K562 (cell line): ENCODE measurements around the gene TCEA3. TPM values are rescaled to one million over a fixed set of nuclear protein-coding genes. Genes with fewer than 3 reads are reported as not detected.
A peak's percentile ranks its signal among the peaks of the same experiment; 100 is the strongest.
"Not testable (repeated sequence)": the region's sequence is repeated elsewhere in the genome, so short reads cannot be mapped to it uniquely, and the experiment has no call there.

Experiments
- ATAC-seq: fragments of 200-7000 bp; cut with Tn5 transposase; 3 replicates; pipeline ENCODE4 v1.9.1; 2020; ENCODE audit warnings: moderate library complexity
- BruUV-seq: library from RNA; stranded (reverse); fragments of 400-500 nt; replicated peaks from 2 replicates; lab custom pipeline; 2021; lab: Mats Ljungman, UMichigan
- CTCF ChIA-PET: fragments of 300-600 bp; formaldehyde crosslinking; extraction: SDS; loops from one replicate; lab custom pipeline; 2021; ENCODE audit warnings: low intra/inter-chr PET ratio; lab: Yijun Ruan, JAX
- POLR2A ChIA-PET: fragments of 300-600, 350-650 bp; sonication (Branson Sonifier 250); formaldehyde crosslinking; extraction: SDS; loops from one replicate; lab custom pipeline; 2021; ENCODE audit warnings: antibody characterized with exemption, inconsistent platforms; lab: Yijun Ruan, JAX
- DNase-seq, 4 experiments: peaks; one replicate each; pipeline versions ENCODE4 v3.0.0 to v3.0.0-alpha.2; 2011 to 2018; ENCODE audit warnings: low spot score in 3 of 4, mixed read lengths in 3 of 4; ENCODE audit errors: extremely low read depth in 1 of 4
- FAIRE-seq: peaks from 2 replicates; lab custom pipeline; 2011; peaks lifted over from hg19 to GRCh38; lab: Jason Lieb, UNC
- H2AFZ ChIP-seq: 2 replicates; pipeline ENCODE4 v1.6.0; 2011; ENCODE audit warnings: low read depth, low read length, control low read depth, inconsistent platforms
- H3K27ac ChIP-seq: fragments of 200-600 bp; 3 replicates; pipeline ENCODE4 v1.8.0; 2011; ENCODE audit warnings: low read depth, mild to moderate bottlenecking, control low read depth, inconsistent platforms, low read length, moderate library complexity, mixed read lengths; ENCODE audit errors: extremely low read depth
- H3K27me3 ChIP-seq, 2 experiments: fragments of 300-600 bp in 1 of 2; 2 replicates in 1 of 2; 3 replicates in 1 of 2; pipeline versions ENCODE4 v1.6.0 to v1.8.0; 2011; ENCODE audit warnings: inconsistent platforms in 2 of 2, low read length in 2 of 2, mild to moderate bottlenecking in 1 of 2, mixed read lengths in 1 of 2, moderate library complexity in 1 of 2; ENCODE audit not compliant: control insufficient read depth in 2 of 2, insufficient read depth in 2 of 2
- H3K36me3 ChIP-seq: fragments of 300-600 bp; 3 replicates; pipeline ENCODE4 v1.8.0; 2011; ENCODE audit warnings: mild to moderate bottlenecking, low read length, inconsistent platforms; ENCODE audit not compliant: control insufficient read depth, insufficient read depth
- H3K4me1 ChIP-seq, 2 experiments: fragments of 200-600 bp in 1 of 2; replicated peaks in 1 of 2; 2 replicates in 1 of 2; 3 replicates in 1 of 2; pipeline versions ENCODE4 v1.5.1 to v1.8.0; 2011; ENCODE audit warnings: inconsistent platforms in 2 of 2, low read length in 2 of 2, mild to moderate bottlenecking in 1 of 2, mixed read lengths in 1 of 2, moderate library complexity in 1 of 2; ENCODE audit not compliant: control insufficient read depth in 2 of 2, insufficient read depth in 2 of 2
- H3K4me2 ChIP-seq: 2 replicates; pipeline ENCODE4 v1.6.1; 2011; ENCODE audit warnings: low read length, control low read depth, inconsistent platforms, mixed read lengths; ENCODE audit not compliant: insufficient read depth
- H3K4me3 ChIP-seq: fragments of 200-600 bp; sonication (generic), shearing (Covaris generic); 2 replicates; pipeline ENCODE4 v1.5.1; 2016; ENCODE audit warnings: control low read depth, inconsistent platforms
- H3K79me2 ChIP-seq: fragments of 200-600 bp; 3 replicates; pipeline ENCODE4 v1.8.0; 2011; ENCODE audit warnings: low read length, inconsistent platforms; ENCODE audit not compliant: control insufficient read depth, insufficient read depth
- H3K9ac ChIP-seq, 2 experiments: 2 replicates each; pipeline versions ENCODE4 v1.6.0 to v1.6.1; 2011; ENCODE audit warnings: low read depth in 2 of 2, low read length in 2 of 2, control low read depth in 1 of 2, inconsistent platforms in 1 of 2, mild to moderate bottlenecking in 1 of 2, mixed read lengths in 1 of 2; ENCODE audit not compliant: insufficient read depth in 1 of 2
- H3K9me1 ChIP-seq: one replicate; pipeline ENCODE4 v1.6.0; 2011; ENCODE audit warnings: inconsistent platforms, mild to moderate bottlenecking, low read length, moderate library complexity; ENCODE audit not compliant: control insufficient read depth, insufficient read depth
- H3K9me3 ChIP-seq: replicated peaks from 2 replicates; pipeline ENCODE4 v1.5.1; 2011; ENCODE audit warnings: low read depth, low read length, inconsistent platforms; ENCODE audit not compliant: control insufficient read depth, insufficient read depth
- H4K20me1 ChIP-seq: replicated peaks from 2 replicates; pipeline ENCODE4 v1.6.1; 2011; ENCODE audit warnings: low read length, inconsistent platforms, mixed read lengths; ENCODE audit not compliant: control insufficient read depth, insufficient read depth
- IRF2 ChIP-seq: sonication (generic); formaldehyde crosslinking; IDR thresholded peaks from 2 replicates; pipeline ENCODE4 v1.8.1; 2022; ENCODE audit warnings: mild to moderate bottlenecking, missing genetic modification reagents
- POLR3A ChIP-seq: IDR thresholded peaks from 2 replicates; pipeline ENCODE4 v1.6.1; 2011; ENCODE audit warnings: borderline replicate concordance, mild to moderate bottlenecking, moderate library complexity; ENCODE audit not compliant: insufficient read length, insufficient read depth; ENCODE audit errors: extremely low read depth
- ZFX ChIP-seq: sonication (generic); formaldehyde crosslinking; IDR thresholded peaks from 2 replicates; pipeline ENCODE4 v1.8.0; 2022; ENCODE audit warnings: mild to moderate bottlenecking, missing genetic modification reagents, moderate library complexity
- WGBS: fragments of 100-300 bp; shearing (Covaris generic); methylation state at CpG from one replicate; pipeline ENCODE4 v1.1.6; 2016; ENCODE audit warnings: low coverage, mixed read lengths; ENCODE audit not compliant: insufficient coverage; ENCODE audit errors: missing lambda C conversion rate; 5-methylcytosine and 5-hydroxymethylcytosine counted together
- in situ Hi-C: fragments of 300-500 bp; cut with MboI; formaldehyde crosslinking; loops from 4 replicates; pipeline ENCODE4 v1.15.0; 2018; ENCODE audit warnings: inconsistent platforms, mixed read lengths
- intact Hi-C: fragments of 100-400 bp; cut with micrococcal nuclease; formaldehyde crosslinking; loops from 2 replicates; pipeline ENCODE4 v1.14.2; 2022
- polyA plus RNA-seq, 8 experiments: library from polyadenylated mRNA; depleted of rRNA in 4 of 8; stranded (reverse) in 5 of 8; unstranded in 3 of 8; fragments of >200 nt; fragmentation: Nextera tagmentation in 2 of 8; fragmentation: Illumina TruSeq in 1 of 8; extraction: Ambion mirVana in 2 of 8; extraction: Trizol in 1 of 8; gene quantifications; 2 replicates each; pipeline versions ENCODE4 v1.2.1 to v1.2.3, GENCODE V29; 2011 to 2014; ENCODE audit warnings: inconsistent platforms in 1 of 8, missing spikeins in 1 of 8
- total RNA-seq, 7 experiments: library from RNA; depleted of rRNA in 6 of 7; stranded (reverse); fragments of >200 nt in 6 of 7; fragmentation: Illumina TruSeq in 2 of 7; extraction: Trizol in 2 of 7; gene quantifications; 2 replicates each; pipeline versions ENCODE4 v1.2.1 to v1.2.3, GENCODE V29; 2011 to 2021; ENCODE audit warnings: low replicate concordance in 1 of 7
- TF ChIP-seq, protein P1 (sequence below): fragments of 450-650 bp; IDR thresholded peaks from 2 replicates; pipeline ENCODE4 v1.6.1; 2017; ENCODE audit warnings: antibody characterized with exemption, mild to moderate bottlenecking
- TF ChIP-seq, protein P2 (sequence below), 2 experiments: fragments of 450-650 bp; IDR thresholded peaks; 2 replicates each; pipeline ENCODE4 v1.6.1; 2016

TCEA3 gene
- total and polyA plus RNA-seq, 9 of the 15 experiments (the other 6 are each of a cell fraction or from before 2014, with no cell fraction given), result 0.03 to 0.55 (median 0.36) TPM

DNA sequence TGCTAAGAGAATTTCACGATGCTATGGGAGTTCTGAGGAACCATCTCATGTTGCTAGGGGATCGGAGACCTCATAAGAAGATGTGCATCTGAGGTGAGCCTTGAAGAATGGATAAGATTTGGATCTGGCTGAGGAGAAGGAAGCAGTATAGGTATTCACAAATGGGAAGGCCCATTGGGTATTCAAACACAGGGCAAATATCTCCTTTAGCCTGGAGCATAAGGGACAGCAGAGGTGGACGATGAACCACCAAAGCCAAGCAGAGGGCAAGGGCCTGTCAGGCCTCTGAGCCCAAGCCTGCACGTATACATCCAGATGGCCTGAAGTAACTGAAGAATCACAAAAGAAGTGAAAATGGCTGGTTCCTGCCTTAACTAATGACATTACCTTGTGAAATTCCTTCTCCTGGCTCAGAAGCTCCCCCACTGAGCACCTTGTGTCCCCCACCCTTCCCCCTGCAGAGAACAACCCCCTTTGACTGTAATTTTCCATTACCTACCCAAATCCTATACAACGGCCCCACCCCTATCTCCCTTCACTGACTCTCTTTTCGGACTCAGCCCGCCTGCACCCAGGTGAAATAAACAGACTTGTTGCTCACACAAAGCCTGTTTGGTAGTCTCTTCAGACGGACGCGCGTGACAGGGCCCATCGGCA is 50.3 kb downstream of the TCEA3 start:
- H3K9me3 ChIP-seq, ATAC-seq, H3K4me3 ChIP-seq, H3K36me3 ChIP-seq, H3K4me2 ChIP-seq, intact Hi-C loops, BruUV-seq, H3K9ac ChIP-seq, H4K20me1 ChIP-seq, in situ Hi-C loops, H3K27ac ChIP-seq, CTCF ChIA-PET, H2AFZ ChIP-seq, H3K27me3 ChIP-seq, DNase-seq, H3K9me1 ChIP-seq, FAIRE-seq: not testable (repeated sequence)
- POLR2A ChIA-PET, result interaction anchor here (1.4 kb wide), 1 partner anchor 11 kb away, joined by 4 read pairs; no protein-coding TSS in a partner anchor
- H3K4me1 ChIP-seq, result peaks cover 25 to 31% of the 10 kb centered on the region in 2 experiments
- 75% methylated on average over 12 of the region's 12 CpGs for WGBS
- H3K79me2 ChIP-seq, result peaks cover 30% of the 10 kb centered on the region
- 0 out of 2 replicates have a peak, but pooled peaks have one; percentile 27 for TF ChIP-seq ZFX (CRISPR knock-in tag)

DNA sequence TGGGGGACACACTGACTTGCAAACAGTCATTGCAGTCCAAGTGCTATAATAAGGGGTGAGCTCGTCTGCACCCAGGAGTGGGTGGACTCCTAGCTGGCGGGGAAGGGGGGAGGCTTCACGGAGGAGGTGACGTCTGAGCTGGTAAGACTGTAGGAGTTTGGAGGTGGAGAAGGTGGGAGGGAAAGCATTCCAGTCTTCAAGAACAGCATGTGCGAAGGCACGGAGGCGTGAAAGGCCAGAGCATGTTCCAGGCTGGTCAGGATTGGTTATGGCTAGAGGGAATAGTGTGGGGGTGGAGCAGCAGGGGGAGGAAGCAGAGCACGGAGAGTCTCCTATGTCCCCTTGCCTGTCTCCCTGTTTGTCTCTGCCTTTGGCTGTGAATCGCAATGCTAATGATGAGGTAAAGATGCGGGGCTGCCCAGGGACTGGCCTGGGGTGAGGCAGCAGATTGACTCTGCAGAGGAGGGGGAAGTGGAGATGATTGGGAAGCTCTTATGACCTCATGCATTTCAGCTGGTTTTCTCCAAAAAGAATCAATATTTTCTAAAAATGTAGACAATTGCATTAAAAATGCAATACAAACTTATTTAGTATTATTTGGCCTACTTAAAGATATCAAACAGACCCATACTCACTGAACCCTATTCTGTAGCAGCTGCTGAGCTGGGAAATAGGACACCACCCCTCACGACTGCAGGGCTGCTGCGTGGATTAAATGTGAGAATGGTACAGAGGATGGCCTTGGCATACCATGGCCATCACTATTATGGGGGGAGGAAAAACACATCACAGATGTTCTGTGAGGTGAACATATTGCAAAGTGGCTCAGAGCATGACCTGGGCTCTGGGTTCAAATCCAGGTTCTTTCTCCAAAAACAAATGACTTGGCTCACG is 52.3 kb downstream of the TCEA3 start:
- BruUV-seq, result no TSS peak
- H3K27ac ChIP-seq, result no peak overlapping the region; the same call in 2 of the 3 replicates
- TF ChIP-seq IRF2 (no peak), POLR3A (no peak)
- TF ChIP-seq, protein P1, sequence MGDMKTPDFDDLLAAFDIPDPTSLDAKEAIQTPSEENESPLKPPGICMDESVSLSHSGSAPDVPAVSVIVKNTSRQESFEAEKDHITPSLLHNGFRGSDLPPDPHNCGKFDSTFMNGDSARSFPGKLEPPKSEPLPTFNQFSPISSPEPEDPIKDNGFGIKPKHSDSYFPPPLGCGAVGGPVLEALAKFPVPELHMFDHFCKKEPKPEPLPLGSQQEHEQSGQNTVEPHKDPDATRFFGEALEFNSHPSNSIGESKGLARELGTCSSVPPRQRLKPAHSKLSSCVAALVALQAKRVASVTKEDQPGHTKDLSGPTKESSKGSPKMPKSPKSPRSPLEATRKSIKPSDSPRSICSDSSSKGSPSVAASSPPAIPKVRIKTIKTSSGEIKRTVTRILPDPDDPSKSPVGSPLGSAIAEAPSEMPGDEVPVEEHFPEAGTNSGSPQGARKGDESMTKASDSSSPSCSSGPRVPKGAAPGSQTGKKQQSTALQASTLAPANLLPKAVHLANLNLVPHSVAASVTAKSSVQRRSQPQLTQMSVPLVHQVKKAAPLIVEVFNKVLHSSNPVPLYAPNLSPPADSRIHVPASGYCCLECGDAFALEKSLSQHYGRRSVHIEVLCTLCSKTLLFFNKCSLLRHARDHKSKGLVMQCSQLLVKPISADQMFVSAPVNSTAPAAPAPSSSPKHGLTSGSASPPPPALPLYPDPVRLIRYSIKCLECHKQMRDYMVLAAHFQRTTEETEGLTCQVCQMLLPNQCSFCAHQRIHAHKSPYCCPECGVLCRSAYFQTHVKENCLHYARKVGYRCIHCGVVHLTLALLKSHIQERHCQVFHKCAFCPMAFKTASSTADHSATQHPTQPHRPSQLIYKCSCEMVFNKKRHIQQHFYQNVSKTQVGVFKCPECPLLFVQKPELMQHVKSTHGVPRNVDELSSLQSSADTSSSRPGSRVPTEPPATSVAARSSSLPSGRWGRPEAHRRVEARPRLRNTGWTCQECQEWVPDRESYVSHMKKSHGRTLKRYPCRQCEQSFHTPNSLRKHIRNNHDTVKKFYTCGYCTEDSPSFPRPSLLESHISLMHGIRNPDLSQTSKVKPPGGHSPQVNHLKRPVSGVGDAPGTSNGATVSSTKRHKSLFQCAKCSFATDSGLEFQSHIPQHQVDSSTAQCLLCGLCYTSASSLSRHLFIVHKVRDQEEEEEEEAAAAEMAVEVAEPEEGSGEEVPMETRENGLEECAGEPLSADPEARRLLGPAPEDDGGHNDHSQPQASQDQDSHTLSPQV, result no peak
- TF ChIP-seq, protein P2, sequence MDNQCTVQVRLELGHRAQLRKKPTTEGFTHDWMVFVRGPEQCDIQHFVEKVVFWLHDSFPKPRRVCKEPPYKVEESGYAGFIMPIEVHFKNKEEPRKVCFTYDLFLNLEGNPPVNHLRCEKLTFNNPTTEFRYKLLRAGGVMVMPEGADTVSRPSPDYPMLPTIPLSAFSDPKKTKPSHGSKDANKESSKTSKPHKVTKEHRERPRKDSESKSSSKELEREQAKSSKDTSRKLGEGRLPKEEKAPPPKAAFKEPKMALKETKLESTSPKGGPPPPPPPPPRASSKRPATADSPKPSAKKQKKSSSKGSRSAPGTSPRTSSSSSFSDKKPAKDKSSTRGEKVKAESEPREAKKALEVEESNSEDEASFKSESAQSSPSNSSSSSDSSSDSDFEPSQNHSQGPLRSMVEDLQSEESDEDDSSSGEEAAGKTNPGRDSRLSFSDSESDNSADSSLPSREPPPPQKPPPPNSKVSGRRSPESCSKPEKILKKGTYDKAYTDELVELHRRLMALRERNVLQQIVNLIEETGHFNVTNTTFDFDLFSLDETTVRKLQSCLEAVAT (IDR thresholded peaks at IDR 0.05), result 0 out of 4 replicates have a peak, but pooled peaks of 1 of the 2 experiments have one; percentile 32

More for the DNA sequence above, 52.3 kb downstream of the TCEA3 start:
- DNase-seq, result peak in 1 of 4 experiments; percentile 41
- 59% methylated on average over 13 of the region's 13 CpGs for WGBS
- intact Hi-C loops, result no loop called here
- ATAC-seq, result no peak
- H3K9me1 ChIP-seq, result no peaks in the 10 kb centered on the region
- peaks cover 41% of the 10 kb centered on the region for H3K79me2 ChIP-seq
- no peaks in the 10 kb centered on the region for H3K9me3 ChIP-seq
- peak overlapping the region in 1 of 2 experiments; percentile 73; a peak in 2 of 4 replicates for H3K9ac ChIP-seq
- H4K20me1 ChIP-seq, result no peaks in the 10 kb centered on the region
- peak overlapping the region; percentile 22; the same call in 1 of the 2 replicates for H3K4me2 ChIP-seq
- peaks cover 29 to 31% of the 10 kb centered on the region in 2 experiments for H3K4me1 ChIP-seq
- no peaks in the 10 kb centered on the region for H3K27me3 ChIP-seq
- no peak for FAIRE-seq
- ChIA-PET CTCF (no interaction called here), POLR2A (interaction anchor here (0.5 to 1.7 kb wide), 5 partner anchors 10 to 332 kb away, joined by 3 to 5 read pairs (median 4); no protein-coding TSS in a partner anchor)
- H3K36me3 ChIP-seq, result peaks cover 9% of the 10 kb centered on the region; the same call in 2 of the 3 replicates
- in situ Hi-C loops, result no loop called here
- H3K4me3 ChIP-seq, result no peak overlapping the region
- no peak overlapping the region for H2AFZ ChIP-seq
